Measurements from ENCODE around the gene ING4.

DNA sequence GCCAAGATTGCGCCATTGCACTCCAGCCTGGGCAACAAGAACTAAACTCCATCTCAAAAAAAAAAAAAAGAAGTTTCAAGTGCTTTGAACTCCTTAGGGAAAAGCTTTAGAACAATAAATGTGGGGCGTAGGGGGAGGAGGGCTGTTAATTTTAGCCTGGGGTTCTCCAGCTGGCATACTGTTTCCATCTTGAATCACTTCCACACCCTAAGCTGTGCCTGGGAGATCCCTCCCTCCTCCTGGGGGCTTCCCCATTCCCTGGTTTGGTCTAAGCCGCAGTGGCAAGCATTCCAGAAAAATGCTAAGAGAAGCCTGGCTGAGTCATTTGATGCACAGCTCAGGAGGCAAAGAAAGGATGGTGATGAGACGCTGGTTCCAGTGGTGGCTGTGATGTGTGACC lies 28.6 kb upstream of the ING4 start:
- TF ChIP-seq, protein P1, sequence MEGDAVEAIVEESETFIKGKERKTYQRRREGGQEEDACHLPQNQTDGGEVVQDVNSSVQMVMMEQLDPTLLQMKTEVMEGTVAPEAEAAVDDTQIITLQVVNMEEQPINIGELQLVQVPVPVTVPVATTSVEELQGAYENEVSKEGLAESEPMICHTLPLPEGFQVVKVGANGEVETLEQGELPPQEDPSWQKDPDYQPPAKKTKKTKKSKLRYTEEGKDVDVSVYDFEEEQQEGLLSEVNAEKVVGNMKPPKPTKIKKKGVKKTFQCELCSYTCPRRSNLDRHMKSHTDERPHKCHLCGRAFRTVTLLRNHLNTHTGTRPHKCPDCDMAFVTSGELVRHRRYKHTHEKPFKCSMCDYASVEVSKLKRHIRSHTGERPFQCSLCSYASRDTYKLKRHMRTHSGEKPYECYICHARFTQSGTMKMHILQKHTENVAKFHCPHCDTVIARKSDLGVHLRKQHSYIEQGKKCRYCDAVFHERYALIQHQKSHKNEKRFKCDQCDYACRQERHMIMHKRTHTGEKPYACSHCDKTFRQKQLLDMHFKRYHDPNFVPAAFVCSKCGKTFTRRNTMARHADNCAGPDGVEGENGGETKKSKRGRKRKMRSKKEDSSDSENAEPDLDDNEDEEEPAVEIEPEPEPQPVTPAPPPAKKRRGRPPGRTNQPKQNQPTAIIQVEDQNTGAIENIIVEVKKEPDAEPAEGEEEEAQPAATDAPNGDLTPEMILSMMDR (IDR thresholded peaks at IDR 0.05) = no peak
- TF ChIP-seq POLR2A (IDR thresholded peaks at IDR 0.05) = no peak

Data from uterus (tissue), 2 donors.